SU-DHL-6 (cell line): Measurements from ENCODE around the gene TAX1BP1.

Source experiments
- EZH2phosphoT487 ChIP-seq: fragments of 200-600 bp; sonication (generic), shearing (Covaris generic); conservative IDR thresholded peaks from 2 replicates; pipeline ENCODE4 v1.6.1; 2018; ENCODE audit warnings: mild to moderate bottlenecking, antibody characterized with exemption, low read length, moderate library complexity, mixed read lengths
- TF ChIP-seq, protein P1 (sequence below): fragments of 200-600 bp; sonication (generic); IDR thresholded peaks from one replicate; pipeline ENCODE4 v1.5.1; 2017; ENCODE audit warnings: antibody characterized with exemption, mild to moderate bottlenecking, low read length, moderate library complexity; ENCODE audit not compliant: insufficient read depth, poor library complexity, severe bottlenecking

GRCh38 chr7:27765841-27766240 lies 25.9 kb downstream of the TAX1BP1 start:
- TF ChIP-seq, protein P1, sequence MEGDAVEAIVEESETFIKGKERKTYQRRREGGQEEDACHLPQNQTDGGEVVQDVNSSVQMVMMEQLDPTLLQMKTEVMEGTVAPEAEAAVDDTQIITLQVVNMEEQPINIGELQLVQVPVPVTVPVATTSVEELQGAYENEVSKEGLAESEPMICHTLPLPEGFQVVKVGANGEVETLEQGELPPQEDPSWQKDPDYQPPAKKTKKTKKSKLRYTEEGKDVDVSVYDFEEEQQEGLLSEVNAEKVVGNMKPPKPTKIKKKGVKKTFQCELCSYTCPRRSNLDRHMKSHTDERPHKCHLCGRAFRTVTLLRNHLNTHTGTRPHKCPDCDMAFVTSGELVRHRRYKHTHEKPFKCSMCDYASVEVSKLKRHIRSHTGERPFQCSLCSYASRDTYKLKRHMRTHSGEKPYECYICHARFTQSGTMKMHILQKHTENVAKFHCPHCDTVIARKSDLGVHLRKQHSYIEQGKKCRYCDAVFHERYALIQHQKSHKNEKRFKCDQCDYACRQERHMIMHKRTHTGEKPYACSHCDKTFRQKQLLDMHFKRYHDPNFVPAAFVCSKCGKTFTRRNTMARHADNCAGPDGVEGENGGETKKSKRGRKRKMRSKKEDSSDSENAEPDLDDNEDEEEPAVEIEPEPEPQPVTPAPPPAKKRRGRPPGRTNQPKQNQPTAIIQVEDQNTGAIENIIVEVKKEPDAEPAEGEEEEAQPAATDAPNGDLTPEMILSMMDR = no peak
- TF ChIP-seq EZH2phosphoT487 = no peak
